Measurements from ENCODE around the gene H19. TPM values are rescaled to one million over a fixed set of nuclear protein-coding genes. Genes with fewer than 3 reads are reported as not detected.

H19 gene
- total and polyA plus RNA-seq, 9 of the 15 experiments (the other 6 are each of a cell fraction or from before 2014, with no cell fraction given), result 0.13 to 682 (median 15.7) TPM

DNA sequence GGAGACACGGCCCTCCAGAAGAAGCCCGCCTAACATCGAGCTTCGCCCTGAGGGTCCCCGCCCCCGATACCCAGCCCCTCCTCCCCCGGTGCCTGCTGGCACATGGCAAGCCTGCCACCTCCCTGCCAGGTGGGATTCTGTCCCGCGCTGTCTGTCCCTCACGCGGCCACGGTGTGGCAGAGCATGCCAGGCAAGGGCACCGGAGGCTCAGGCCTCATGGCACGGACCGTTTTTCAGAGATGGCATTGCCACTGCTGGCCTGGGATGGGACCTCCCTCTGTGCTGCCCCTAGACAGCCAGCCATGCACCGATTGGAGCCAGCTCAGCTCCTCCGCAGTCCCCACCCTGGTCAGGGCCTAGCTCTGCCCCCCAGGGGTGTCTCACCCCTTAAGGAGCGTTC, 31.1 kb downstream of the H19 start:
- Histone ChIP-seq H3K27me3 (ENCODE audit: control insufficient read depth in 2 of 2, insufficient read depth in 2 of 2, low read length in 2 of 2) (no peaks in the 10 kb centered on the region), H3K27ac (ENCODE audit: extremely low read depth, low read depth, low read length) (no peak overlapping the region), H3K9me1 (ENCODE audit: control insufficient read depth, insufficient read depth, low read length) (no peaks in the 10 kb centered on the region), H3K36me3 (ENCODE audit: control insufficient read depth, insufficient read depth, low read length) (no peaks in the 10 kb centered on the region), H3K79me2 (ENCODE audit: control insufficient read depth, insufficient read depth, low read length) (no peaks in the 10 kb centered on the region), H3K4me2 (ENCODE audit: insufficient read depth, low read length) (no peak overlapping the region), H3K4me1 (replicated peaks in 1 of 2; ENCODE audit: control insufficient read depth in 2 of 2, insufficient read depth in 2 of 2, low read length in 2 of 2) (no peaks in the 10 kb centered on the region), H3K4me3 (no peak overlapping the region), H3K9ac (ENCODE audit: insufficient read depth in 1 of 2, low read depth in 2 of 2, low read length in 2 of 2) (no peak overlapping the region), H4K20me1 (replicated peaks; ENCODE audit: control insufficient read depth, insufficient read depth, low read length) (no peaks in the 10 kb centered on the region), H3K9me3 (replicated peaks; ENCODE audit: control insufficient read depth, insufficient read depth, low read depth, low read length) (no peaks in the 10 kb centered on the region), H2AFZ (ENCODE audit: low read depth, low read length) (no peak overlapping the region)
- in situ Hi-C loops (cut with MboI) (no loop called here), intact Hi-C loops (cut with micrococcal nuclease) (no loop called here)
- no peak for TF ChIP-seq HLTF (IDR thresholded peaks at IDR 0.05)
- no peak for TF ChIP-seq TCF3 (CRISPR knock-in tag; IDR thresholded peaks at IDR 0.05)
- no peak for TF ChIP-seq ZNF507 (tag; conservative IDR thresholded peaks at IDR 0.05)
- TF ChIP-seq ZBTB34 (CRISPR knock-in tag; IDR thresholded peaks at IDR 0.05), result no peak
- TF ChIP-seq ZKSCAN3 (CRISPR knock-in tag; IDR thresholded peaks at IDR 0.05), result no peak
- ATAC-seq, result no peak
- ChIA-PET POLR2A (interaction anchor here (0.6 to 1.3 kb wide), 3 partner anchors 15 to 272 kb away, joined by 3 to 6 read pairs (median 3); no protein-coding TSS in a partner anchor), CTCF (ENCODE audit: low intra/inter-chr PET ratio) (no interaction called here)
- no peak for DNase-seq (ENCODE audit: extremely low read depth in 1 of 4, low spot score in 3 of 4)
- FAIRE-seq, result no peak
- WGBS (ENCODE audit: insufficient coverage, low coverage, missing lambda C conversion rate), result no CpG with 5 or more reads among the region's 18 CpGs
- BruUV-seq (replicated peaks), result no TSS peak

DNA sequence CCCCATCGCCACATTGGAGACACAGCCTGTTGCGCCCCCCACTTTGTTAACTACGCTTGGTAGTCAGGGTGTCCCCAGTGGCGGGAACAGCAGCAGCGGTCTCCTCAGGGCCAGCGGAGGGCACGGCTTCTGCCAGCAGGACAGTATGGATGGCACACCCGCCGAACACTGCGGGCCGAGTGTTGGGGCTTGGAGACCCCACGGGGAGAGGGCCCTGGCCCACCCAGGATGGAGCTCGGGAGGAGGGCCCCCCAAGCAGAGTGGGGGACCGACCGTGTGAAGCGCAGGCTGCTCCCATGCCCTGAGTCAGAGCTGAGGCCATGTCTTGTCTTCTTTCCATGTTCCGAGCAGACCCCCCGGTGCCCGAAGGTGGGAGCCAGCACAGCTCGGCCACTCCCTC, 32.7 kb downstream of the H19 start:
- POLR2A ChIA-PET, result no interaction called here
- no peaks in the 10 kb centered on the region for H3K9me1 ChIP-seq (ENCODE audit: control insufficient read depth, insufficient read depth, low read length)
- no peak for FAIRE-seq
- H3K79me2 ChIP-seq (ENCODE audit: control insufficient read depth, insufficient read depth, low read length), result no peaks in the 10 kb centered on the region
- no peak for ATAC-seq
- H3K9ac ChIP-seq (ENCODE audit: insufficient read depth in 1 of 2, low read depth in 2 of 2, low read length in 2 of 2), result no peak overlapping the region
- H3K27ac ChIP-seq (ENCODE audit: extremely low read depth, low read depth, low read length), result no peak overlapping the region
- DNase-seq (ENCODE audit: extremely low read depth in 1 of 4, low spot score in 3 of 4), result no peak
- no peak overlapping the region for H2AFZ ChIP-seq (ENCODE audit: low read depth, low read length)
- no CpG with 5 or more reads among the region's 20 CpGs for WGBS (ENCODE audit: insufficient coverage, low coverage, missing lambda C conversion rate)
- H3K4me1 ChIP-seq (replicated peaks in 1 of 2; ENCODE audit: control insufficient read depth in 2 of 2, insufficient read depth in 2 of 2, low read length in 2 of 2), result no peaks in the 10 kb centered on the region
- H3K4me2 ChIP-seq (ENCODE audit: insufficient read depth, low read length), result no peak overlapping the region
- H3K27me3 ChIP-seq (ENCODE audit: control insufficient read depth in 2 of 2, insufficient read depth in 2 of 2, low read length in 2 of 2), result no peaks in the 10 kb centered on the region
- no peaks in the 10 kb centered on the region for H3K9me3 ChIP-seq (replicated peaks; ENCODE audit: control insufficient read depth, insufficient read depth, low read depth, low read length)
- CTCF ChIA-PET (ENCODE audit: low intra/inter-chr PET ratio), result no interaction called here
- no peaks in the 10 kb centered on the region for H4K20me1 ChIP-seq (replicated peaks; ENCODE audit: control insufficient read depth, insufficient read depth, low read length)
- in situ Hi-C loops (cut with MboI), result no loop called here
- no peak overlapping the region for H3K4me3 ChIP-seq
- no TSS peak for BruUV-seq (replicated peaks)
- H3K36me3 ChIP-seq (ENCODE audit: control insufficient read depth, insufficient read depth, low read length), result no peaks in the 10 kb centered on the region
- intact Hi-C loops (cut with micrococcal nuclease), result no loop called here
- TF ChIP-seq ZBTB9 (CRISPR knock-in tag; IDR thresholded peaks at IDR 0.05), result no peak
- no peak for TF ChIP-seq NR2C1 (IDR thresholded peaks at IDR 0.05)
- TF ChIP-seq NR2C1 (tag; IDR thresholded peaks at IDR 0.05), result no peak
- no peak for TF ChIP-seq KAT7 (CRISPR knock-in tag; IDR thresholded peaks at IDR 0.05; ENCODE audit: borderline replicate concordance)
- TF ChIP-seq ZNF174 (CRISPR knock-in tag; IDR thresholded peaks at IDR 0.05), result no peak
- no peak for TF ChIP-seq ZNF586 (CRISPR knock-in tag; conservative IDR thresholded peaks at IDR 0.05)

Measured in K562 (cell line).